Measurements from ENCODE around the gene TRIM38.
"Not testable (repeated sequence)": the region's sequence is repeated elsewhere in the genome, so short reads cannot be mapped to it uniquely, and the experiment has no call there.

Gene TRIM38

DNA sequence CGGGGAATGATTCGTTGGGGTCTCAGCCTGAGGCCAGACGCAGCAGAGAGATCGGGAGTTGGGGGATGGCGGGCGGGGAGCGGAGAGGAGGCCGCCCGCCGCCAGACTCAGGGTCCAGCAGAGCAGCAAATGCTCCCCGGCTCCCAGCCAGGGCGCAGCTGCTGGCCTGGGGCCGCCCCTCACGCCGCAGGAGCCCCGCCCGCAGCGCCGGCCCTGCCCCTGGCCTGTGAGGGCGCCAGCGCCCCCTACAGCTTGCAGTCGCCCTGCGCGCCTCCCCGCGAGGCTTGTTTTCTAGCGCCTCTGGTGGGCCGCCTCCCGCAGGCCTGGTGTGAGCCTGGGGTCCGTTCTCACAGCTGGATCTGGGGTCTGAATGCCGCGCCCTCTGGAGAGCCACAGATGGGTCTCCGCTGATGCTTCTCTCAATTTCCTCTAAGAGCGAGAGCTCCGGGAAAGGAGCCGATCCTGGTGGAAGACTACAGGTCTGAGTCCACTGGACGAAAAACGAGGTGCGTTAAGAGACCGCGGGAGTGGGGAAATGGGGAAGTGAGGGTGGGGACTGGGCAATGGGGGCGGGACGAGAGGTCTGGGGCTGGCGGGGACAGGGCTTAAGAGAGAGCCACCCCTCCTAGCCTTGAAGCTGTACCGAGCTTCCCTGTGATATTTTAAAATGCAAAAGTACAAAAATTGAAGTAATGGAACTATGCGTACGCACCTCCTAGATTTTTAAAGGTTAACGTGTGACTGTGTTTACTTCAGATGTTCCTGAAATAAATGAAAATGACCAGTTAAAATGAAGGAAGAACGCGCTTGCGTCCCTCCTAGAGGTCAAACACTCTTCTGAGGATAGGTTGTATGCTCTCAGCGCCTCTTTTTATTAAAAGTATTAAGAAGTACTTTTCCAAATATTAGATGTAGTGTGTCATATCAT, 30.1 kb downstream of the TRIM38 start:
- Histone ChIP-seq H3K4me1 (ENCODE audit: control insufficient read depth, insufficient read depth, low read depth, low read length) (peaks cover 7% of the 10 kb centered on the region), H3K23ac (ENCODE audit: low read length in 2 of 2) (no peak overlapping the region), H3K14ac (ENCODE audit: low read length in 2 of 2) (no peak overlapping the region), H3K4ac (ENCODE audit: low read depth in 1 of 2, low read length in 2 of 2) (peak overlapping the region in 1 of 2 experiments; percentile 32), H3K79me1 (replicated peaks; ENCODE audit: low read length, poor library complexity, severe bottlenecking) (peaks cover 8% of the 10 kb centered on the region), H2AK5ac (ENCODE audit: low read length, severe bottlenecking) (peak overlapping the region; percentile 42), H3K9me3 (ENCODE audit: control insufficient read depth, low read length) (no peaks in the 10 kb centered on the region), H2BK15ac (ENCODE audit: low read depth, poor library complexity, severe bottlenecking) (peak overlapping the region; percentile 82), H4K8ac (ENCODE audit: low read length) (peak overlapping the region; percentile 87), H2AFZ (ENCODE audit: low read depth, low read length) (peak overlapping the region; percentile 39), H4K91ac (ENCODE audit: low read length) (peak overlapping the region; percentile 11), H3K36me3 (ENCODE audit: control insufficient read depth in 1 of 2, insufficient read depth in 2 of 2, low read depth in 1 of 2, low read length in 2 of 2) (peaks cover 0 to 13% of the 10 kb centered on the region in 2 experiments), H3K4me2 (ENCODE audit: low read length, poor library complexity, severe bottlenecking) (peak overlapping the region; percentile 80), H3K9ac (ENCODE audit: low read length) (peak overlapping the region; percentile 96), H3K4me3 (ENCODE audit: insufficient read depth in 1 of 2, low read depth in 1 of 2, low read length in 2 of 2) (peak overlapping the region; percentile 68 to 82), H3K27me3 (ENCODE audit: control insufficient read depth in 1 of 2, insufficient read depth in 1 of 2, low read length in 2 of 2) (no peaks in the 10 kb centered on the region), H3K27ac (ENCODE audit: low read length, poor library complexity, severe bottlenecking) (peak overlapping the region; percentile 92), H3K18ac (ENCODE audit: low read depth in 1 of 2, low read length in 2 of 2) (peak overlapping the region; percentile 84 to 94), H2BK12ac (ENCODE audit: low read length in 2 of 2) (no peak overlapping the region), H2BK5ac (ENCODE audit: low read depth, low read length, poor library complexity, severe bottlenecking) (no peak overlapping the region), H2BK120ac (ENCODE audit: low read depth, low read length) (no peak overlapping the region)
- peak; percentile 92 for DNase-seq
- WGBS: 5% methylated on average over 51 of the region's 52 CpGs

DNA sequence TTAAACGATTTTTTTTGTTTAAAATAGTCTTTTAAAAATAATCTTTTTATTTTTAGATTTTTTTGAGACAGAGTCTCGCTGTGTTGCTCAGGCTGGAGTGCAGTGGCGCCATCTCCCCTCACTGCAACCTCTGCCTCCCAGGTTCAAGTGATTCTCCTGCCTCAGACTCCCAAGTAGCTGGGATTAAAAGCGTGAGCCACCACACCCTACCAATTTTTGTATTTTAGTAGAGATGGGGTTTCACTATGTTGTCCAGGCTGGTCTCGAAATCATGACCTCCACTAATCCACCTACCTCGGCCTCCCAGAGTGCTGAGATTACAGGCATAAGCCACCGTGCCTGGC, 30.7 kb downstream of the TRIM38 start:
- not testable (repeated sequence) for H3K4me1 ChIP-seq (ENCODE audit: control insufficient read depth, insufficient read depth, low read depth, low read length); H2BK15ac ChIP-seq (ENCODE audit: low read depth, poor library complexity, severe bottlenecking); DNase-seq; H3K14ac ChIP-seq (ENCODE audit: low read length in 2 of 2); H2AK5ac ChIP-seq (ENCODE audit: low read length, severe bottlenecking); H3K27ac ChIP-seq (ENCODE audit: low read length, poor library complexity, severe bottlenecking); H2BK12ac ChIP-seq (ENCODE audit: low read length in 2 of 2); H3K4ac ChIP-seq (ENCODE audit: low read depth in 1 of 2, low read length in 2 of 2); H3K23ac ChIP-seq (ENCODE audit: low read length in 2 of 2); H2AFZ ChIP-seq (ENCODE audit: low read depth, low read length); H3K9me3 ChIP-seq (ENCODE audit: control insufficient read depth, low read length); H2BK120ac ChIP-seq (ENCODE audit: low read depth, low read length); H2BK5ac ChIP-seq (ENCODE audit: low read depth, low read length, poor library complexity, severe bottlenecking); H3K27me3 ChIP-seq (ENCODE audit: control insufficient read depth in 1 of 2, insufficient read depth in 1 of 2, low read length in 2 of 2); H4K91ac ChIP-seq (ENCODE audit: low read length); H3K18ac ChIP-seq (ENCODE audit: low read depth in 1 of 2, low read length in 2 of 2); H3K79me1 ChIP-seq (replicated peaks; ENCODE audit: low read length, poor library complexity, severe bottlenecking)
- H3K36me3 ChIP-seq (ENCODE audit: control insufficient read depth in 1 of 2, insufficient read depth in 2 of 2, low read depth in 1 of 2, low read length in 2 of 2): peaks cover 3 to 13% of the 10 kb centered on the region in 2 experiments
- peak overlapping the region in 1 of 2 experiments; percentile 82 for H3K4me3 ChIP-seq (ENCODE audit: insufficient read depth in 1 of 2, low read depth in 1 of 2, low read length in 2 of 2)
- 100% methylated on average over 3 of the region's 7 CpGs for WGBS
- peak overlapping the region; percentile 24 for H4K8ac ChIP-seq (ENCODE audit: low read length)
- H3K4me2 ChIP-seq (ENCODE audit: low read length, poor library complexity, severe bottlenecking): peak overlapping the region; percentile 80
- peak overlapping the region; percentile 96 for H3K9ac ChIP-seq (ENCODE audit: low read length)

DNA sequence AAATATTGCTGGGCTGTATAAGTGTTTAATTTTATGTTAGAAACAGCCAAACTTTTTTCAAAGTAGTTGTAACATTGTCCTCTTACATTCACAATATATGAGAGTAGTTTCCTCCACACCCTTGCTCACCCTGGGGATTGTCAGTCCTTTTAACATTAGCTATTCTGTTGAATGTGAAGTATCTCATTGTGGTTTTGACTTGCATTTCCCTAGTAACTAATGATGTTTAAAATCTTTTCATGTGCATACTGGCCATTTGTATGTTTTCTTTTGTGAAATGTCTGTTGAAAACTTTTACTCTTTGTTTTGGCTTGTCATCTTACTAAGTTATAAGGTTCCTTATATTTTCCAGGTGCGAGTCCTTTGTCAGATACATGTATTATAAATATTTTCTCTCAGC, 32.9 kb downstream of the TRIM38 start:
- Histone ChIP-seq H3K4me1 (ENCODE audit: control insufficient read depth, insufficient read depth, low read depth, low read length) (peaks cover 7% of the 10 kb centered on the region), H4K8ac (ENCODE audit: low read length) (no peak overlapping the region), H2AFZ (ENCODE audit: low read depth, low read length) (no peak overlapping the region), H2BK120ac (ENCODE audit: low read depth, low read length) (no peak overlapping the region), H3K4me2 (ENCODE audit: low read length, poor library complexity, severe bottlenecking) (no peak overlapping the region), H3K27me3 (ENCODE audit: control insufficient read depth in 1 of 2, insufficient read depth in 1 of 2, low read length in 2 of 2) (no peaks in the 10 kb centered on the region), H3K18ac (ENCODE audit: low read depth in 1 of 2, low read length in 2 of 2) (no peak overlapping the region), H3K9ac (ENCODE audit: low read length) (no peak overlapping the region), H3K23ac (ENCODE audit: low read length in 2 of 2) (no peak overlapping the region), H3K14ac (ENCODE audit: low read length in 2 of 2) (no peak overlapping the region), H2AK5ac (ENCODE audit: low read length, severe bottlenecking) (no peak overlapping the region), H3K36me3 (ENCODE audit: control insufficient read depth in 1 of 2, insufficient read depth in 2 of 2, low read depth in 1 of 2, low read length in 2 of 2) (peaks cover 6 to 20% of the 10 kb centered on the region in 2 experiments), H3K4ac (ENCODE audit: low read depth in 1 of 2, low read length in 2 of 2) (no peak overlapping the region), H4K91ac (ENCODE audit: low read length) (no peak overlapping the region), H2BK15ac (ENCODE audit: low read depth, poor library complexity, severe bottlenecking) (no peak overlapping the region), H3K4me3 (ENCODE audit: insufficient read depth in 1 of 2, low read depth in 1 of 2, low read length in 2 of 2) (no peak overlapping the region), H3K27ac (ENCODE audit: low read length, poor library complexity, severe bottlenecking) (no peak overlapping the region), H3K9me3 (ENCODE audit: control insufficient read depth, low read length) (no peaks in the 10 kb centered on the region), H2BK5ac (ENCODE audit: low read depth, low read length, poor library complexity, severe bottlenecking) (no peak overlapping the region), H2BK12ac (ENCODE audit: low read length in 2 of 2) (no peak overlapping the region), H3K79me1 (replicated peaks; ENCODE audit: low read length, poor library complexity, severe bottlenecking) (peaks cover 4% of the 10 kb centered on the region)
- WGBS: no CpG with 5 or more reads among the region's 1 CpG
- peak; percentile 22 for DNase-seq

DNA sequence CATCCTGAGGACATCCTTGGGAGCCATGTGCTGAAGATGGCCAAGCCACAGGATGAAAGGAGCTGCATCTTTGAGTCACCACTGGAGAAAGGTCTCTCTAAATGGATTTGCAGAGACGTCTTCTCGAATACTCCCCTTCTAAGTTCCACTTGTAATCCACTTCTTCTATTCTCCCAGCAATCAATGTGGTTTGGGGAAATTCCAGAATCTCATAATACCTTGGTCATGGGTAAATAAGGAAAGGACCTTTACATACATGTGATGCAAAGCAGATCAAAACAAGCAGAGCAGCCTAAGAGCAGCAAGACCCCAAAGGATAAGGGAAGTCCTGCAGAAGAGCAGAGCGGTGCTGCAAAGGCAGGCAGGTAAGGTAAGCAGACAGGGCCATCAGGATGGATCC, 35.3 kb downstream of the TRIM38 start:
- H4K8ac ChIP-seq (ENCODE audit: low read length): no peak overlapping the region
- H3K4ac ChIP-seq (ENCODE audit: low read depth in 1 of 2, low read length in 2 of 2): no peak overlapping the region
- no peak overlapping the region for H2BK5ac ChIP-seq (ENCODE audit: low read depth, low read length, poor library complexity, severe bottlenecking)
- no peak overlapping the region for H3K4me3 ChIP-seq (ENCODE audit: insufficient read depth in 1 of 2, low read depth in 1 of 2, low read length in 2 of 2)
- peaks cover 13 to 24% of the 10 kb centered on the region in 2 experiments for H3K36me3 ChIP-seq (ENCODE audit: control insufficient read depth in 1 of 2, insufficient read depth in 2 of 2, low read depth in 1 of 2, low read length in 2 of 2)
- 90% methylated on average over 2 of the region's 3 CpGs for whole genome bisulfite sequencing
- H4K91ac ChIP-seq (ENCODE audit: low read length): no peak overlapping the region
- H3K4me1 ChIP-seq (ENCODE audit: control insufficient read depth, insufficient read depth, low read depth, low read length): peaks cover 3% of the 10 kb centered on the region
- no peak overlapping the region for H2BK15ac ChIP-seq (ENCODE audit: low read depth, poor library complexity, severe bottlenecking)
- H3K23ac ChIP-seq (ENCODE audit: low read length in 2 of 2): no peak overlapping the region
- no peak overlapping the region for H3K14ac ChIP-seq (ENCODE audit: low read length in 2 of 2)
- no peak overlapping the region for H3K4me2 ChIP-seq (ENCODE audit: low read length, poor library complexity, severe bottlenecking)
- no peak overlapping the region for H2BK12ac ChIP-seq (ENCODE audit: low read length in 2 of 2)
- DNase-seq: peak; percentile 36
- H2BK120ac ChIP-seq (ENCODE audit: low read depth, low read length): no peak overlapping the region
- no peak overlapping the region for H2AK5ac ChIP-seq (ENCODE audit: low read length, severe bottlenecking)
- no peak overlapping the region for H3K9ac ChIP-seq (ENCODE audit: low read length)
- no peak overlapping the region for H3K18ac ChIP-seq (ENCODE audit: low read depth in 1 of 2, low read length in 2 of 2)
- H3K27me3 ChIP-seq (ENCODE audit: control insufficient read depth in 1 of 2, insufficient read depth in 1 of 2, low read length in 2 of 2): no peaks in the 10 kb centered on the region
- H3K9me3 ChIP-seq (ENCODE audit: control insufficient read depth, low read length): no peaks in the 10 kb centered on the region
- H3K27ac ChIP-seq (ENCODE audit: low read length, poor library complexity, severe bottlenecking): no peak overlapping the region
- peaks cover 4% of the 10 kb centered on the region for H3K79me1 ChIP-seq (replicated peaks; ENCODE audit: low read length, poor library complexity, severe bottlenecking)
- no peak overlapping the region for H2AFZ ChIP-seq (ENCODE audit: low read depth, low read length)

All from mesenchymal stem cell (in vitro differentiated cells and primary cell).